ENCODE data around the gene PDE4B. TPM values are rescaled to one million over a fixed set of nuclear protein-coding genes. Genes with fewer than 3 reads are reported as not detected.

The PDE4B gene
- total and polyA plus RNA-seq, 9 of the 15 experiments (the other 6 are each of a cell fraction or from before 2014, with no cell fraction given), result 0.09 TPM; not detected in 8

GRCh38 chr1:66050633-66051032 is 257.9 kb downstream of the PDE4B start:
- no peak overlapping the region for H2AFZ ChIP-seq (ENCODE audit: low read depth, low read length)
- no peak overlapping the region for H3K9ac ChIP-seq (ENCODE audit: insufficient read depth in 1 of 2, low read depth in 2 of 2, low read length in 2 of 2)
- WGBS (ENCODE audit: insufficient coverage, low coverage, missing lambda C conversion rate), result 0% methylated on average over 4 of the region's 4 CpGs
- no peaks in the 10 kb centered on the region for H4K20me1 ChIP-seq (replicated peaks; ENCODE audit: control insufficient read depth, insufficient read depth, low read length)
- H3K4me3 ChIP-seq, result no peak overlapping the region
- in situ Hi-C loops (cut with MboI) (no loop called here), intact Hi-C loops (cut with micrococcal nuclease) (no loop called here)
- H3K27me3 ChIP-seq (ENCODE audit: control insufficient read depth in 2 of 2, insufficient read depth in 2 of 2, low read length in 2 of 2), result no peaks in the 10 kb centered on the region
- no peaks in the 10 kb centered on the region for H3K36me3 ChIP-seq (ENCODE audit: control insufficient read depth, insufficient read depth, low read length)
- no peak for ATAC-seq
- H3K4me2 ChIP-seq (ENCODE audit: insufficient read depth, low read length), result no peak overlapping the region
- DNase-seq (ENCODE audit: extremely low read depth in 1 of 4, low spot score in 3 of 4), result no peak
- H3K27ac ChIP-seq (ENCODE audit: extremely low read depth, low read depth, low read length), result no peak overlapping the region
- H3K4me1 ChIP-seq (replicated peaks in 1 of 2; ENCODE audit: control insufficient read depth in 2 of 2, insufficient read depth in 2 of 2, low read length in 2 of 2), result no peaks in the 10 kb centered on the region
- ChIA-PET POLR2A (no interaction called here), CTCF (ENCODE audit: low intra/inter-chr PET ratio) (no interaction called here)
- TF ChIP-seq NFE2 (IDR thresholded peaks at IDR 0.05; ENCODE audit: low read depth), result no peak
- TF ChIP-seq GATA2 (CRISPR knock-in tag; IDR thresholded peaks at IDR 0.05), result no peak
- TF ChIP-seq FOXJ3 (CRISPR knock-in tag; IDR thresholded peaks at IDR 0.05), result no peak
- H3K9me1 ChIP-seq (ENCODE audit: control insufficient read depth, insufficient read depth, low read length), result no peaks in the 10 kb centered on the region
- H3K9me3 ChIP-seq (replicated peaks; ENCODE audit: control insufficient read depth, insufficient read depth, low read depth, low read length), result no peaks in the 10 kb centered on the region
- no TSS peak for BruUV-seq (replicated peaks)
- FAIRE-seq, result no peak
- H3K79me2 ChIP-seq (ENCODE audit: control insufficient read depth, insufficient read depth, low read length), result no peaks in the 10 kb centered on the region

- no TSS peak for BruUV-seq (replicated peaks)
- H3K9me3 ChIP-seq (replicated peaks; ENCODE audit: control insufficient read depth, insufficient read depth, low read depth, low read length), result no peaks in the 10 kb centered on the region
- H3K9me1 ChIP-seq (ENCODE audit: control insufficient read depth, insufficient read depth, low read length), result no peaks in the 10 kb centered on the region
- H3K79me2 ChIP-seq (ENCODE audit: control insufficient read depth, insufficient read depth, low read length), result no peaks in the 10 kb centered on the region
- ChIA-PET CTCF (ENCODE audit: low intra/inter-chr PET ratio) (no interaction called here), POLR2A (no interaction called here)
- H3K9ac ChIP-seq (ENCODE audit: insufficient read depth in 1 of 2, low read depth in 2 of 2, low read length in 2 of 2), result no peak overlapping the region
- H3K4me2 ChIP-seq (ENCODE audit: insufficient read depth, low read length), result no peak overlapping the region
- H3K27me3 ChIP-seq (ENCODE audit: control insufficient read depth in 2 of 2, insufficient read depth in 2 of 2, low read length in 2 of 2), result no peaks in the 10 kb centered on the region
- H2AFZ ChIP-seq (ENCODE audit: low read depth, low read length), result no peak overlapping the region
- H3K4me1 ChIP-seq (replicated peaks in 1 of 2; ENCODE audit: control insufficient read depth in 2 of 2, insufficient read depth in 2 of 2, low read length in 2 of 2), result no peaks in the 10 kb centered on the region
- no peak overlapping the region for H3K4me3 ChIP-seq
- TF ChIP-seq STAT5B (CRISPR knock-in tag; IDR thresholded peaks at IDR 0.05) (no peak), EGR1 (conservative IDR thresholded peaks at IDR 0.05) (no peak)
- whole genome bisulfite sequencing (ENCODE audit: insufficient coverage, low coverage, missing lambda C conversion rate), result 2% methylated on average over 3 of the region's 3 CpGs
- DNase-seq (ENCODE audit: extremely low read depth in 1 of 4, low spot score in 3 of 4) (no peak), FAIRE-seq (no peak), ATAC-seq (no peak)
- in situ Hi-C loops (cut with MboI), result no loop called here
- no peaks in the 10 kb centered on the region for H3K36me3 ChIP-seq (ENCODE audit: control insufficient read depth, insufficient read depth, low read length)
- H3K27ac ChIP-seq (ENCODE audit: extremely low read depth, low read depth, low read length), result no peak overlapping the region
- intact Hi-C loops (cut with micrococcal nuclease), result no loop called here
- H4K20me1 ChIP-seq (replicated peaks; ENCODE audit: control insufficient read depth, insufficient read depth, low read length), result no peaks in the 10 kb centered on the region
Measured at GRCh38 chr1:66055092-66055491, 262.4 kb downstream of the PDE4B start.
